ENCODE results near the gene ZXDC. TPM values are rescaled to one million over a fixed set of nuclear protein-coding genes. Genes with fewer than 3 reads are reported as not detected.

ZXDC gene
- total RNA-seq, 1 donor from 2014 or later = 36.8 TPM

DNA sequence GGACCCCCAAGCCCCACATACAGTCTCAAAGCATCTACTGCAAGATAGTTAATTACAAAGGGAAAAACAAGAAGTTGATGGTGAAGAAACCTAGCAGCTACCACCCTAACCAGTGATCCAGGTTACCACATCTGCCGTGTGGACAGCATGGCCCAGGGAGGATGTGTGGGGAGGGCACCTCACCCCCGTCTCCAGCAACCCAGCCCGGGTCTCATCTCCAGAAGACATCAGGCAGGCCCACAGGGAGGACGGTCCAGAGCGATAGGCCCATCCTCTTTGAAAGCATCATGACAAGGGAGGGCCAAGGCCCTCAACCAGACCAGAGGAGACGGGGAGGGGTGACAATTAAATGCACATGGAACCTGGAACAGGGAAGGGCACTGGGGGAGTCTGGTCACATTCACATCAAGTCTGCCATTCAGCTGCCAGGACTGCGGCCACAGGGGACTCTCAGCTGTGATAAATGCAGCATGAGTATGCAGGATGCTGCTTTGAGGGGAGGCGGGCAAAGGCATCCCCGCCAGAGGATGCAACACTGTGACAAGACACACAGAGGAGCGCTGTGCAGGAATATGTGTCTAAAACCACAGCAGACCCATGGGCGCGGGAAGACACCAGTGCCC is 18.8 kb downstream of the ZXDC start:
- DNase-seq (ENCODE audit: extremely low spot score in 2 of 2) = no peak
- intact Hi-C loops (cut with DNase I) = no loop called here
- TF ChIP-seq POLR2AphosphoS5 (IDR thresholded peaks at IDR 0.05; ENCODE audit: insufficient read depth in 1 of 2, low read depth in 1 of 2) (no peak), POLR2A (IDR thresholded peaks at IDR 0.05) (no peak)
- TF ChIP-seq, protein P1, sequence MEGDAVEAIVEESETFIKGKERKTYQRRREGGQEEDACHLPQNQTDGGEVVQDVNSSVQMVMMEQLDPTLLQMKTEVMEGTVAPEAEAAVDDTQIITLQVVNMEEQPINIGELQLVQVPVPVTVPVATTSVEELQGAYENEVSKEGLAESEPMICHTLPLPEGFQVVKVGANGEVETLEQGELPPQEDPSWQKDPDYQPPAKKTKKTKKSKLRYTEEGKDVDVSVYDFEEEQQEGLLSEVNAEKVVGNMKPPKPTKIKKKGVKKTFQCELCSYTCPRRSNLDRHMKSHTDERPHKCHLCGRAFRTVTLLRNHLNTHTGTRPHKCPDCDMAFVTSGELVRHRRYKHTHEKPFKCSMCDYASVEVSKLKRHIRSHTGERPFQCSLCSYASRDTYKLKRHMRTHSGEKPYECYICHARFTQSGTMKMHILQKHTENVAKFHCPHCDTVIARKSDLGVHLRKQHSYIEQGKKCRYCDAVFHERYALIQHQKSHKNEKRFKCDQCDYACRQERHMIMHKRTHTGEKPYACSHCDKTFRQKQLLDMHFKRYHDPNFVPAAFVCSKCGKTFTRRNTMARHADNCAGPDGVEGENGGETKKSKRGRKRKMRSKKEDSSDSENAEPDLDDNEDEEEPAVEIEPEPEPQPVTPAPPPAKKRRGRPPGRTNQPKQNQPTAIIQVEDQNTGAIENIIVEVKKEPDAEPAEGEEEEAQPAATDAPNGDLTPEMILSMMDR (IDR thresholded peaks at IDR 0.05) = no peak
- Histone ChIP-seq H3K27ac (no peak overlapping the region), H3K27me3 (no peaks in the 10 kb centered on the region), H3K4me1 (no peaks in the 10 kb centered on the region), H3K4me3 (no peak overlapping the region), H3K9me3 (no peaks in the 10 kb centered on the region), H3K36me3 (peaks cover 0 to 58% of the 10 kb centered on the region in 2 donors)

DNA sequence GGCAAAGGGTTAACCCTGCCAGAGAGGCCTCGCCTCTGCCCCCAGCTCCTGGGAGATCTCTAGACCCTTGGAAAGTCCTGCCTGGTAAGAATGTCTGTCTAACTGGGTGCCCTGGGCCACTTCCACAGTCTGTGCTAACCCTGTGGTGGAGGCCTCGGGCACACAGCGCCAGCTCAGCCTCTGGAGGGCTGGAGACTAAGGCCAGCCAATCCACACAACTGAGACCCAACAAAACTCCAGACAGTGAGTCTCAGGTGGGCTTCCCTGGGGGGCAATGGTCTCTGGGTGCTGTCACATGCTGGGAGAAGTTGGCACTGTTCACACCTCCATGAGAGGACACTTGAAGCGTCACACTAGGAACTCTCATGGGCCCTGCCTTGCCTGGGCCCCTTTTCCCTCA is 19.5 kb downstream of the ZXDC start:
- H3K4me1 ChIP-seq = no peaks in the 10 kb centered on the region
- no peaks in the 10 kb centered on the region for H3K9me3 ChIP-seq
- no peak overlapping the region for H3K27ac ChIP-seq
- TF ChIP-seq, protein P1 (IDR thresholded peaks at IDR 0.05) = no peak
- TF ChIP-seq POLR2AphosphoS5 (IDR thresholded peaks at IDR 0.05; ENCODE audit: insufficient read depth in 1 of 2, low read depth in 1 of 2) = no peak
- no peak for TF ChIP-seq POLR2A (IDR thresholded peaks at IDR 0.05)
- no peak for DNase-seq (ENCODE audit: extremely low spot score in 2 of 2)
- peaks cover 0 to 58% of the 10 kb centered on the region in 2 donors for H3K36me3 ChIP-seq
- H3K27me3 ChIP-seq = no peaks in the 10 kb centered on the region
- H3K4me3 ChIP-seq = no peak overlapping the region
- intact Hi-C loops (cut with DNase I) = no loop called here

DNA sequence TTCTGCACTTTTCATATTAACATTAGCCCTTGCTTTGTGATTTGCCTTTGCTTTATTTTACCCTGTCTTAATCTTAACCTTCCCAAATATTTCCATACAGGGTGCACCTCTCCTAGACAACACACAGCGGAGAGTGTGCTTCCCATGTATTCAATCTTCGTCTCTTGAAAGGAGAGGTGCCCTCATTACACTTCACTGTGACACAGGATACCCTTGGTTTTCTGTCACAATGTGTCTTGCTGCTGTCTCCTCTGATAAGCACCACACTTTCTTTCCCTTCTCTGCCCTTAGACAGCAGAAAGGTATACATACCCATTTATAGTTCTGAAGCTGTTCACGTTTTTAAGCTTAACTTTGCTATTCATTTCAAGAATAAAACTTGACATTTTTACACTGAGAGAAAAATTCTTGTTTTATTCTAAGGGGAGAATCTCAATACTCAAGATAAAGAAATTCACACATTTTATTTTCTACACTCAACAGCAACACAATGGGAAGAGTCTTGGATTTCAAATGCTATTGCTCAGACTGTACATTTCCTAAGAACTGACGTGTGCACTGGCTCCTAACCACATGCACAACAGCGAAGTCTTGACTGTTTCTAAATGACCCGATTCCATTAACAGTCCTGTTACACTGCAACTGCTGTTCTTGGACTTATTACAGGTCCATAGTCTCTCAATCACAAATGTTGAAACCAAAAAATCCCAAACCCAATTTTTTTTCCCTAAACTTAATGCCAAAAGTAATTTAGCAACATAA is 21.1 kb downstream of the ZXDC start:
- Histone ChIP-seq H3K4me3 (no peak overlapping the region), H3K4me1 (no peaks in the 10 kb centered on the region), H3K9me3 (no peaks in the 10 kb centered on the region), H3K36me3 (peaks cover 0 to 52% of the 10 kb centered on the region in 2 donors), H3K27ac (no peak overlapping the region), H3K27me3 (no peaks in the 10 kb centered on the region)
- no peak for DNase-seq (ENCODE audit: extremely low spot score in 2 of 2)
- intact Hi-C loops (cut with DNase I) = no loop called here
- TF ChIP-seq POLR2AphosphoS5 (IDR thresholded peaks at IDR 0.05; ENCODE audit: insufficient read depth in 1 of 2, low read depth in 1 of 2) = no peak

DNA sequence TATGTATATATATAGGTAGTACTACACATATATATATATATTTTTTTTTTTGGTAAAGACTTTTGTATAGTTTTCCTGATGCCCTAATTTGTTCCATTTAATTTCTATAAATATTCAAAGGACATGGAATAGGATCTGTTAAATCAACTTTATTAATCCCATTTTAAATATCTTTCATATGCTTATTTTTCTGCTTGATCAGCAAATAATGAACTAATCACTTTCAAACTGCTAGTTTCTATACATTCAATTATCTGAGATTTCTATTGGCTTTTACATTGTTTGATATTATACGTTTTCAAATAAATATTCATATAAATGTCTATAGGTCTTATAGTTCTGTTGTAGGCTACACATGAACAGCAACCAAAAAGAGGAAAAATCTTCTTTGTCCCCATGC is 21.7 kb downstream of the ZXDC start:
- TF ChIP-seq POLR2AphosphoS5 (IDR thresholded peaks at IDR 0.05; ENCODE audit: insufficient read depth in 1 of 2, low read depth in 1 of 2) = no peak
- no peak for TF ChIP-seq POLR2A (IDR thresholded peaks at IDR 0.05)
- TF ChIP-seq, protein P1 (IDR thresholded peaks at IDR 0.05) = no peak
- H3K36me3 ChIP-seq = peaks cover 0 to 50% of the 10 kb centered on the region in 2 donors
- no peaks in the 10 kb centered on the region for H3K9me3 ChIP-seq
- intact Hi-C loops (cut with DNase I) = no loop called here
- no peak overlapping the region for H3K27ac ChIP-seq
- no peaks in the 10 kb centered on the region for H3K4me1 ChIP-seq
- no peak for DNase-seq (ENCODE audit: extremely low spot score in 2 of 2)
- H3K27me3 ChIP-seq = no peaks in the 10 kb centered on the region
- no peak overlapping the region for H3K4me3 ChIP-seq

DNA sequence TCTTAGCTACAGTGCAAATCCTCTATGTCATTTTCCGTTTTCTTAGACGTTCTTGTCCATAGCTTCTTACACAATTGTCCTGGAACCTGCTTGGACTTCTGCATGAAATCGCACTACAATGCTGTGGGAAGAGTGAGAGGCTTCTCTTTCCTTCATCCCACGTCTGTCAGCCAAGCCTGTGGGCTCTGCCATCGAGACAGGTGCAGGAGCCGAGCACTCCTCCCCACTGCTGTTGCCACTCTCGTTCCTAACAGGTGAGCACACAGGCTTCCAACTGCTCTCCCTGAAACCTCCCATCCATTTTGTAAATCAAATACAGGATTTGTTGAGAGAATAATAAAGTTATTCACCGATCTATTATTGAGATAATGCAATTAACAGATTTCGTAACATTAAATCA is 23.5 kb downstream of the ZXDC start:
- no peak overlapping the region for H3K4me3 ChIP-seq
- DNase-seq (ENCODE audit: extremely low spot score in 2 of 2) = peak in 1 of 2 donors; percentile 72
- H3K27me3 ChIP-seq = no peaks in the 10 kb centered on the region
- peaks cover 0 to 36% of the 10 kb centered on the region in 2 donors for H3K36me3 ChIP-seq
- H3K4me1 ChIP-seq = no peaks in the 10 kb centered on the region
- no peaks in the 10 kb centered on the region for H3K9me3 ChIP-seq
- intact Hi-C loops (cut with DNase I) = no loop called here
- TF ChIP-seq POLR2AphosphoS5 (IDR thresholded peaks at IDR 0.05; ENCODE audit: insufficient read depth in 1 of 2, low read depth in 1 of 2) = no peak
- no peak for TF ChIP-seq POLR2A (IDR thresholded peaks at IDR 0.05)
- TF ChIP-seq, protein P1 (IDR thresholded peaks at IDR 0.05) = no peak
- H3K27ac ChIP-seq = no peak overlapping the region
